Measurements from ENCODE around the gene SMG9. TPM values are rescaled to one million over a fixed set of nuclear protein-coding genes. Genes with fewer than 3 reads are reported as not detected.

SMG9 gene
- total and polyA plus RNA-seq, 4 donors: 5.4 to 8.9 (median 5.8) TPM

- Histone ChIP-seq H3K27me3 (ENCODE audit: control insufficient read depth in 4 of 4, insufficient read depth in 4 of 4, low read length in 3 of 4) (no peaks in the 10 kb centered on the region), H3K4me1 (ENCODE audit: control insufficient read depth in 4 of 4, insufficient read depth in 4 of 4, low read length in 3 of 4) (no peaks in the 10 kb centered on the region), H3K9me3 (ENCODE audit: control insufficient read depth in 4 of 4, low read length in 3 of 4) (no peaks in the 10 kb centered on the region), H3K9ac (ENCODE audit: low read depth in 1 of 2, low read length in 2 of 2) (no peak overlapping the region), H3K36me3 (ENCODE audit: control insufficient read depth in 4 of 4, insufficient read depth in 3 of 4, low read depth in 1 of 4, low read length in 3 of 4) (peaks cover 0 to 7% (median 2%) of the 10 kb centered on the region in 4 donors), H3K27ac (ENCODE audit: low read depth in 1 of 2, low read length in 2 of 2) (no peak overlapping the region), H3K4me3 (ENCODE audit: low read depth in 1 of 3, low read length in 3 of 3) (no peak overlapping the region)
- DNase-seq (ENCODE audit: low spot score): no peak
- 58% methylated on average over 8 of the region's 8 CpGs for WGBS
- TF ChIP-seq TAF1 (conservative IDR thresholded peaks at IDR 0.05): no peak
- no peak for TF ChIP-seq RAD21 (IDR thresholded peaks at IDR 0.05)
- TF ChIP-seq, protein P1, sequence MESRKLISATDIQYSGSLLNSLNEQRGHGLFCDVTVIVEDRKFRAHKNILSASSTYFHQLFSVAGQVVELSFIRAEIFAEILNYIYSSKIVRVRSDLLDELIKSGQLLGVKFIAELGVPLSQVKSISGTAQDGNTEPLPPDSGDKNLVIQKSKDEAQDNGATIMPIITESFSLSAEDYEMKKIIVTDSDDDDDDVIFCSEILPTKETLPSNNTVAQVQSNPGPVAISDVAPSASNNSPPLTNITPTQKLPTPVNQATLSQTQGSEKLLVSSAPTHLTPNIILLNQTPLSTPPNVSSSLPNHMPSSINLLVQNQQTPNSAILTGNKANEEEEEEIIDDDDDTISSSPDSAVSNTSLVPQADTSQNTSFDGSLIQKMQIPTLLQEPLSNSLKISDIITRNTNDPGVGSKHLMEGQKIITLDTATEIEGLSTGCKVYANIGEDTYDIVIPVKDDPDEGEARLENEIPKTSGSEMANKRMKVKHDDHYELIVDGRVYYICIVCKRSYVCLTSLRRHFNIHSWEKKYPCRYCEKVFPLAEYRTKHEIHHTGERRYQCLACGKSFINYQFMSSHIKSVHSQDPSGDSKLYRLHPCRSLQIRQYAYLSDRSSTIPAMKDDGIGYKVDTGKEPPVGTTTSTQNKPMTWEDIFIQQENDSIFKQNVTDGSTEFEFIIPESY (IDR thresholded peaks at IDR 0.05): no peak
- TF ChIP-seq, protein P2, sequence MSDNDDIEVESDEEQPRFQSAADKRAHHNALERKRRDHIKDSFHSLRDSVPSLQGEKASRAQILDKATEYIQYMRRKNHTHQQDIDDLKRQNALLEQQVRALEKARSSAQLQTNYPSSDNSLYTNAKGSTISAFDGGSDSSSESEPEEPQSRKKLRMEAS (IDR thresholded peaks at IDR 0.05): no peak
- no peak for TF ChIP-seq YY1 (IDR thresholded peaks at IDR 0.05)
- no peak for TF ChIP-seq RXRA (IDR thresholded peaks at IDR 0.05)
- no peak for TF ChIP-seq HNF4G (IDR thresholded peaks at IDR 0.05)
- TF ChIP-seq EGR1 (IDR thresholded peaks at IDR 0.05; ENCODE audit: low read depth in 2 of 2): no peak
Observed at GRCh38 chr19:43723588-43723987, 31.2 kb downstream of the SMG9 start.

GRCh38 chr19:43721469-43722048 lies 33.2 kb downstream of the SMG9 start:
- Histone ChIP-seq H3K9me3 (ENCODE audit: control insufficient read depth in 4 of 4, low read length in 3 of 4) (no peaks in the 10 kb centered on the region), H3K27ac (ENCODE audit: low read depth in 1 of 2, low read length in 2 of 2) (no peak overlapping the region), H3K4me1 (ENCODE audit: control insufficient read depth in 4 of 4, insufficient read depth in 4 of 4, low read length in 3 of 4) (no peaks in the 10 kb centered on the region), H3K27me3 (ENCODE audit: control insufficient read depth in 4 of 4, insufficient read depth in 4 of 4, low read length in 3 of 4) (no peaks in the 10 kb centered on the region), H3K4me3 (ENCODE audit: low read depth in 1 of 3, low read length in 3 of 3) (no peak overlapping the region), H3K36me3 (ENCODE audit: control insufficient read depth in 4 of 4, insufficient read depth in 3 of 4, low read depth in 1 of 4, low read length in 3 of 4) (no peaks in the 10 kb centered on the region), H3K9ac (ENCODE audit: low read depth in 1 of 2, low read length in 2 of 2) (no peak overlapping the region)
- WGBS: 75% methylated on average over 5 of the region's 5 CpGs
- TF ChIP-seq REST (IDR thresholded peaks at IDR 0.05) (no peak), GABPA (IDR thresholded peaks at IDR 0.05 in 1 of 2, conservative IDR thresholded peaks at IDR 0.05 in 1 of 2) (no peak), RAD21 (IDR thresholded peaks at IDR 0.05) (no peak), HNF4A (conservative IDR thresholded peaks at IDR 0.05) (no peak), NR2F2 (IDR thresholded peaks at IDR 0.05) (no peak), TAF1 (conservative IDR thresholded peaks at IDR 0.05) (no peak), EGR1 (IDR thresholded peaks at IDR 0.05; ENCODE audit: low read depth in 2 of 2) (no peak), SP1 (IDR thresholded peaks at IDR 0.05) (no peak), FOXA1 (IDR thresholded peaks at IDR 0.05) (no peak)
- TF ChIP-seq, protein P3, sequence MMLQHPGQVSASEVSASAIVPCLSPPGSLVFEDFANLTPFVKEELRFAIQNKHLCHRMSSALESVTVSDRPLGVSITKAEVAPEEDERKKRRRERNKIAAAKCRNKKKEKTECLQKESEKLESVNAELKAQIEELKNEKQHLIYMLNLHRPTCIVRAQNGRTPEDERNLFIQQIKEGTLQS (IDR thresholded peaks at IDR 0.05): no peak
- TF ChIP-seq, protein P1 (IDR thresholded peaks at IDR 0.05): no peak
- TF ChIP-seq, protein P2 (IDR thresholded peaks at IDR 0.05): no peak
- no peak for DNase-seq (ENCODE audit: low spot score)
